Measurements from ENCODE around the gene KCNN3. TPM values are rescaled to one million over a fixed set of nuclear protein-coding genes. Genes with fewer than 3 reads are reported as not detected.

The KCNN3 gene
- total RNA-seq, 1 experiment from 2014 or later, result not detected

DNA sequence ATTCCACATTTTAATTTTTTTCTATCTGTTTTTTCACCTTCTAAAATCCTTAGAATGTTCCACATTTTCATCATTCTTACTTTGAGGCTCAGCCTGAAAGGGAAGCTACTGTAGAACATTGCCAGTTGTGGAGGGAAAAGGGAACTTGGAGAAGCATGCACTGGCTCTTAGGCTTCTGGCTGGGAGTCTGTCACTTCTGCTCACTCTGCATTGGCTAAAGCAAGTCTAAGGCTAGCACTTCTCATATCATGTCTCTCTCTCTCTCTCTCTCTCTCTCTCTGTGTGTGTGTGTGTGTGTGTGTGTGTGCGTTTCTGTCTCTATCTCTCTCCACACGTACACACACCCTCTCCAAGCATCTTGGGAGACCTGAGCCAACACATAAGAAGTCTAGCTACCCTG lies 212.5 kb downstream of the KCNN3 start:
- Mint-ChIP-seq H3K27me3 (ENCODE audit: unreplicated experiment) (peaks cover 89% of the 10 kb centered on the region), H3K27ac (ENCODE audit: unreplicated experiment) (no peak overlapping the region), H3K9me3 (ENCODE audit: low read depth, unreplicated experiment) (no peaks in the 10 kb centered on the region), H3K36me3 (ENCODE audit: insufficient read depth, unreplicated experiment) (no peaks in the 10 kb centered on the region), H3K4me1 (ENCODE audit: low read depth, unreplicated experiment) (no peaks in the 10 kb centered on the region), H3K4me3 (ENCODE audit: low read depth, unreplicated experiment) (no peak overlapping the region)
- CTCF ChIA-PET, result no interaction called here
- BruUV-seq (replicated peaks), result no TSS peak
- TF ChIP-seq, protein P1, sequence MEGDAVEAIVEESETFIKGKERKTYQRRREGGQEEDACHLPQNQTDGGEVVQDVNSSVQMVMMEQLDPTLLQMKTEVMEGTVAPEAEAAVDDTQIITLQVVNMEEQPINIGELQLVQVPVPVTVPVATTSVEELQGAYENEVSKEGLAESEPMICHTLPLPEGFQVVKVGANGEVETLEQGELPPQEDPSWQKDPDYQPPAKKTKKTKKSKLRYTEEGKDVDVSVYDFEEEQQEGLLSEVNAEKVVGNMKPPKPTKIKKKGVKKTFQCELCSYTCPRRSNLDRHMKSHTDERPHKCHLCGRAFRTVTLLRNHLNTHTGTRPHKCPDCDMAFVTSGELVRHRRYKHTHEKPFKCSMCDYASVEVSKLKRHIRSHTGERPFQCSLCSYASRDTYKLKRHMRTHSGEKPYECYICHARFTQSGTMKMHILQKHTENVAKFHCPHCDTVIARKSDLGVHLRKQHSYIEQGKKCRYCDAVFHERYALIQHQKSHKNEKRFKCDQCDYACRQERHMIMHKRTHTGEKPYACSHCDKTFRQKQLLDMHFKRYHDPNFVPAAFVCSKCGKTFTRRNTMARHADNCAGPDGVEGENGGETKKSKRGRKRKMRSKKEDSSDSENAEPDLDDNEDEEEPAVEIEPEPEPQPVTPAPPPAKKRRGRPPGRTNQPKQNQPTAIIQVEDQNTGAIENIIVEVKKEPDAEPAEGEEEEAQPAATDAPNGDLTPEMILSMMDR (IDR thresholded peaks at IDR 0.05; ENCODE audit: unreplicated experiment), result no peak
- DNase-seq, result no peak
- intact Hi-C loops (cut with micrococcal nuclease; ENCODE audit: unreplicated experiment), result no loop called here

- intact Hi-C loops (cut with micrococcal nuclease; ENCODE audit: unreplicated experiment), result no loop called here
- CTCF ChIA-PET, result no interaction called here
- peaks cover 85% of the 10 kb centered on the region for H3K27me3 Mint-ChIP-seq (ENCODE audit: unreplicated experiment)
Measured at GRCh38 chr1:154652893-154653292, 217.2 kb downstream of the KCNN3 start.

More at GRCh38 chr1:154652893-154653292, 217.2 kb downstream of the KCNN3 start:
- Mint-ChIP-seq H3K27ac (ENCODE audit: unreplicated experiment) (no peak overlapping the region), H3K4me3 (ENCODE audit: low read depth, unreplicated experiment) (no peak overlapping the region), H3K9me3 (ENCODE audit: low read depth, unreplicated experiment) (no peaks in the 10 kb centered on the region), H3K4me1 (ENCODE audit: low read depth, unreplicated experiment) (no peaks in the 10 kb centered on the region), H3K36me3 (ENCODE audit: insufficient read depth, unreplicated experiment) (no peaks in the 10 kb centered on the region)
- BruUV-seq (replicated peaks), result no TSS peak
- DNase-seq, result no peak
- TF ChIP-seq, protein P1 (IDR thresholded peaks at IDR 0.05; ENCODE audit: unreplicated experiment), result no peak

Other genes starting within 250 kb of the KCNN3 start
- gene PMVK, start 66.4 kb upstream of the KCNN3 start, total RNA-seq (2022), result 43.0 and 47.3 TPM in 2 replicates
- gene PBXIP1, start 85.8 kb upstream of the KCNN3 start, total RNA-seq (2022), result 48.1 and 49.6 TPM in 2 replicates
- gene PYGO2, start 91.5 kb upstream of the KCNN3 start, total RNA-seq (2022), result 43.6 and 45.6 TPM in 2 replicates
- 73.5 and 77.5 TPM in 2 replicates for gene SHC1, start 100.5 kb upstream of the KCNN3 start, total RNA-seq (2022)
- gene CKS1B, start 104.4 kb upstream of the KCNN3 start, total RNA-seq (2022), result 182 and 230 TPM in 2 replicates
- 74.3 and 75.1 TPM in 2 replicates for gene FLAD1, start 113.1 kb upstream of the KCNN3 start, total RNA-seq (2022)
- gene LENEP, start 123.3 kb upstream of the KCNN3 start, total RNA-seq (2022), result 1.1 and 1.5 TPM in 2 replicates
- 64.7 and 64.9 TPM in 2 replicates for gene ZBTB7B, start 132.5 kb upstream of the KCNN3 start, total RNA-seq (2022)
- 1.4 and 1.5 TPM in 2 replicates for gene DCST2, start 163.5 kb upstream of the KCNN3 start, total RNA-seq (2022)
- 0.17 TPM in 1 of 2 replicates, not detected in the other for gene DCST1, start 163.5 kb upstream of the KCNN3 start, total RNA-seq (2022)
- gene ADAM15, start 181.0 kb upstream of the KCNN3 start, total RNA-seq (2022), result 99.1 and 103 TPM in 2 replicates
- 12.6 and 13.9 TPM in 2 replicates for gene EFNA4, start 193.5 kb upstream of the KCNN3 start, total RNA-seq (2022)
- 1.7 and 3.4 TPM in 2 replicates for gene EFNA3, start 208.6 kb upstream of the KCNN3 start, total RNA-seq (2022)